ENCODE measurements around the gene SGK2.
"Not testable (repeated sequence)": the region's sequence is repeated elsewhere in the genome, so short reads cannot be mapped to it uniquely, and the experiment has no call there.

SGK2 gene

DNA sequence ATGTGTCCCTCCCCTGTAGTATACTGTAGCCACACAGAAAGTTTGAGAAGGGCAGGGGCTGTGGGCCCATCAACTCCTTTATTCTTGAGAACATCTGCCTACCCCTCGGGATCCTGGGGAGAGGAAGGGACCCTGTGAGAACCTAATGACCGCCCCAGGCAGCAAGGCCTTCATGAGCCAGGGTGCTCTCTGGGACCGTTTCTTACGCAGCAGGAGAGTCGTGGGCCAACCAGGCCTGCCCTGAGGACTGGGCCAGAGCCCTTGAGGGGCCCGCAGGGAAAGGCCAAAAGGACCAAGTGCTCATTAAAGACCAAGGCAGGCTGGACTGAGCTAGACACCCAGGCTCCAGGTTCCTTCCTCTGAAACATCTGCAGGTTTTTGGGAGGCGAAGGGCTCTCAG is 5.2 kb downstream of the SGK2 start:
- no peak for DNase-seq (ENCODE audit: low spot score)

- no peak for DNase-seq (ENCODE audit: low spot score)
Observed at GRCh38 chr20:43564455-43564854, 5.6 kb downstream of the SGK2 start.

DNA sequence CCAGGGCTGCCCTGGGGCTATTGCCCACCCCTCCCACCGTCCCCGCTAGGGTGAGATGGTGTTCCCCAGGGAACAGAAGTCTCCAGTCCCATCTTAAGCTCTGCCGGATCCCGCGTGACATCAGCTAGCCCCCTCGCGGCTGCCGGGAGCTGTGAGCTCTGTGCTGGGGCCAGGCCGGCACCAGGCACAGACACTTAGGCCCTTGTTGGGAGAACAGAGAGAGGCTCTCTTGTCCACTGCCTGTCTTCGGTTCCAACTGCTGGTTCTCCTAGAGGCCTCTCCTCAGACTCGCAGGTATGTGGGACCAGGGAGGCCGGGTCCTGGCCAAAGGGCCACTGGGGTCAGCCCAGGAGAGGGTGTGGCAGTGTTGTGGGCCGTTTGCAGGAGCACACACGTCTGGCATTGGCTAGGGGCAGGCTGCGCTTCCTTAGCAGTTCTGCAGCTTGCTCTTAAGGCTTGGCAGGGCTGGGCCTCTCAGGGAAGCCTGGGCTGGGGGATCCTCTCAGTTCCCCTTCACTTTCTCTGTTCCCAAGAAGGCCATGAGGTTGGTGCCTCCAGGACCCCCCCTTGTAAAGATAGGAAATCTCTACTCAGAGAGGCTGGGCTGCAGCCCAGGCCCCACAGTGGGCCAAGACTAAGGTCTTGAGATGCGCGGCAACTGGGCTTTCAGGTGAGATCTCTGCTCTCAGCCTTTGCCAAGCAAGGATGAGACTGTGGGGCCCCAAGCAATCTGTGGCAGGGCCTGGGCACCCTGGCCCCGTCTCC is 6.3 kb downstream of the SGK2 start:
- DNase-seq (ENCODE audit: low spot score): no peak

GRCh38 chr20:43565758-43566104 is 6.9 kb downstream of the SGK2 start:
- no peak for DNase-seq (ENCODE audit: low spot score)

DNA sequence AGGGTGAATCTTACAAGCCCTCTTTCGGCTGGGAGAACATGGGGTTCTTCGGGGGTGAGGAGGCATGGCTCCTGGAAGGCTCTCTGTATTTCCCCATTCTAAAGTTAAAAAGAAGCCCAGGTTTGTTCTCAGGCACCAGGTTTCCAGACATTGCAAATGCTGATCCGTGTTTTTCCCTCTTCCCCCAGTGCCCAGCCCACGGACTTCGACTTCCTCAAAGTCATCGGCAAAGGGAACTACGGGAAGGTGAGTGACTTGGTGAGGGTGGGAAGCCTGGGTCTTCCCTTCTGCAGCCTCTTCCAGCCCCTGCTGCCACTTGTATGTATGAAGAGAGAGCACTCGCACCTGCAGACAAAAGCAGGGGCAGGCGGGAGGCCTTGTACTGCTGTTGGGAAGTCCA is 8.7 kb downstream of the SGK2 start:
- no peak for DNase-seq (ENCODE audit: low spot score)

- DNase-seq (ENCODE audit: low spot score): no peak
Observed at GRCh38 chr20:43568706-43569105, 9.9 kb downstream of the SGK2 start.

DNA sequence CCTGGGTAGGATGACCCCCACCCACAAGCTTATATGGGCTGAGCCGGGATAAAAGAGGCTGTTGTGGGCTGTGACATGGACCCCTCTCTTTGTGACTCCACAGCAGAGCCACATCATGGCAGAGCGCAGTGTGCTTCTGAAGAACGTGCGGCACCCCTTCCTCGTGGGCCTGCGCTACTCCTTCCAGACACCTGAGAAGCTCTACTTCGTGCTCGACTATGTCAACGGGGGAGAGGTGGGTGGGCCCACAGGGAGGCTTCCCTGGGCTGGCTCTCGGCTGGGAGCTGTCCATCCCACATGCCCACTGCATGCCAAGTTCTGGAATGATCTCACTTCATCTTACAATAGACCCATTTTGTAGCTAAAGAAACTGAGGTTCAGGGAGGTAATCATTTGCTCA is 10.5 kb downstream of the SGK2 start:
- no peak for DNase-seq (ENCODE audit: low spot score)

DNA sequence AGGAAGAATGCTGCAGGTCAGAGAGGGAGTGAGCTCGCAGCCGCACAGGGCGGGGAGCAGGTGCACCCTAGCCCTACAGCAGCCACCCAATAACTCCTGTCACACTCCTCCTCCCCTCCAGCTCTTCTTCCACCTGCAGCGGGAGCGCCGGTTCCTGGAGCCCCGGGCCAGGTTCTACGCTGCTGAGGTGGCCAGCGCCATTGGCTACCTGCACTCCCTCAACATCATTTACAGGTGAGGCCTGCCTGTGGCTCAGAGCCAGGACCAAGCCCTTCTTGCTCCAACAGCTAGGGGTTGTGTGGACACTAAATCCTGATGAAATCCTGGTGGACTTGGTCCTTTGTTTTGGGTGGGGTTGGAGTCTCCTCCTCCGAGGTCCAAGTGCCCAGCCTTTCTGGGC is 11.7 kb downstream of the SGK2 start:
- DNase-seq (ENCODE audit: low spot score): no peak

DNA sequence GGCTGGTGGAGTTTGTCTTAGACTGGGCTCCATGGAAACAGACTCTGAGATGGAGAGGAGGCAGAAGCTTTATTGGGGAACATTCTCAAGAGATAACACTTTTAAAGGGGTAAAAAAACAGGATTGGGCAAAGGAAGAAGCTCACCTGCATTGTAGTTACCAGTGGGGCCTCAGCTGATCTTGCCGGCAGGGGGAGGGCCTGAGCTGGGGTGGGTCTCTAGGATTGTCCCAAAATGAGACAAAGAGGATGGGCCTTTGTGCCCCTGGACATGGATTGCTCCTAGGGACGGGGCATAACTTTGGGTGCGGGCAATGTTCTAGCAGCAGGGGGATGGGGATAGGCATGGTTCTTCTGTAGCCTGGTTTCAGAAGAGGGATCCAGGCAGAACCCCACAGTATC is 12.5 kb downstream of the SGK2 start:
- DNase-seq (ENCODE audit: low spot score): no peak

DNA sequence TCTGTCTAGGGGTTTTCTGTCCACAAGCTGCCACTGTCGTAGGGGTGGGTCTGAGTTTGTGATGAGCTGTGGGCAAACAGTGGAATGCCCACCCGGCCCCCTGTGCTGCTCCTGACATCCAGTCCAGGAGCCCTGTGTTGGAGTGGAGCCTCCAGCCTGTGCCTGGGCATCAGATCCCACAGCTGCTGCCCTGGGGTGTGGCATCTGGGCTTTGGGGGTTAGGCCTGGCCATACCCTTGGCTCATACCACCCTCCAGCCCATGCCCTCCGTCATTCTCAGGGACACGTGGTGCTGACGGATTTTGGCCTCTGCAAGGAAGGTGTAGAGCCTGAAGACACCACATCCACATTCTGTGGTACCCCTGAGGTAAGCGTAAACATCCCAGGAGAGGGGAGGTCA is 12.9 kb downstream of the SGK2 start:
- DNase-seq (ENCODE audit: low spot score): no peak

- no peak for DNase-seq (ENCODE audit: low spot score)
Observed at GRCh38 chr20:43572891-43573290, 14.1 kb downstream of the SGK2 start.

- DNase-seq (ENCODE audit: low spot score): no peak
Observed at GRCh38 chr20:43576108-43576507, 17.3 kb downstream of the SGK2 start.

DNA sequence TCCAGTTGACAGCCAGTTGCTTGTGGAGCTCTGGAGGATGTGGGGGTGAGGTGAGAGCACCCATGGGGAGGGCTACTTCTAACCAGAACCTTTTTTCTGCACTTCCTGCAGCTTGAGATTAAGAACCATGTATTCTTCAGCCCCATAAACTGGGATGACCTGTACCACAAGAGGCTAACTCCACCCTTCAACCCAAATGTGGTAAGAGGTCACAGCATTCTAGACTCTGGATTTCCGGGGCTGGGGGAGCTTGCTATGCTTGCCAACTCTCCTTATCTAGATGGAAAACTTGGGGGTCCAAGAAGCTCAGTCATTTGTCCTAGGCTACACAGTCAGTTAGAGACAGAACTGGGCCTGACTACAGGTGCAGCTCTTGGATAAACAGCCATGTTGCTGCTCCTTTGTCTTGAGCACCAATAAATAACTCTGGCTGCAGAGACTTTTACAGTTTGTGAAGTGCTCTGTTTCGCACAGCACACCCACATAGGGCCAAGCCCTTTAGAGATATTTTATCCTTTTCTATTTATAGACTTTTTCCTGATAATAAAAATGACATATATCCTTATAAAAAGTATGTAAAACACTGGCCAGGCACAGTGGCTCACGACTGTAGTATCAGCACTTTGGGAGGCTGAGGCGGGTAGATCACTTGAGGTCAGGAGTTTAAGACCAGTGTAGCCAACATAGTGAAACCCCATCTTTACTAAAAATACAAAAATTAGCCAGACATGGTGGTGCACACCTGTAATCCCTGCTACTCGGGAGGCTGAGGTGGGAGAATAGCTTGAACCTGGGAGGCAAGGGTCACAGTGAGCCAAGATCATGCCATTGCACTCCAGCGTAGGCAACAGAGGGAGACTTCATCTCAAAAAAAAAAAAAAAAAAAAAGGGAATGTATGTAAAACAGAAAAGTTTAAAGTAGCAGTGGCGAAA is 21.3 kb downstream of the SGK2 start:
- no peak for DNase-seq (ENCODE audit: low spot score)

- DNase-seq (ENCODE audit: low spot score): no peak
Observed at GRCh38 chr20:43583133-43583864, 24.5 kb downstream of the SGK2 start.

- DNase-seq (ENCODE audit: low spot score): peak; percentile 54
Observed at GRCh38 chr20:43583982-43584432, 25.2 kb downstream of the SGK2 start.

- no peak for DNase-seq (ENCODE audit: low spot score)
Observed at GRCh38 chr20:43584448-43585136, 25.8 kb downstream of the SGK2 start.

GRCh38 chr20:43586641-43587040 is 27.8 kb downstream of the SGK2 start:
- no peak for DNase-seq (ENCODE audit: low spot score)

DNA sequence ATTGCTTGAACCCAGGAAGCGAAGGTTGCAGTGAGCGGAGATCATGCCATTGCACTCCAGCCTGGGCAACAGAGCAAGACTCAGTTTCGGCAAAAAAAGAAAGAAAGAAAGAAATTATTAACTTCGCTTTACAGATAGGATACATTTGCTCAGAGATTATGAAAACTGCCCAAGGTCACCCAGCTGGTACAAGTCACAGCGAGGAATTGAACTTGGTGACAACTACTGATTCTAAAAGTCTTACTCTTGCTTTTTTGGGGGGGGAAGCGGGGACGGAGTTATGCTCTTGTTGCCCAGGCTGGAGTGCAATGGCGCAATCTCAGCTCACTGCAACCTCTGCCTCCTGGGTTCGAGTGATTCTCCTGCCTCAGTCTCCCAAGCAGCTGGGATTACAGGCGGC is 29.7 kb downstream of the SGK2 start:
- not testable (repeated sequence) for DNase-seq (ENCODE audit: low spot score)

DNA sequence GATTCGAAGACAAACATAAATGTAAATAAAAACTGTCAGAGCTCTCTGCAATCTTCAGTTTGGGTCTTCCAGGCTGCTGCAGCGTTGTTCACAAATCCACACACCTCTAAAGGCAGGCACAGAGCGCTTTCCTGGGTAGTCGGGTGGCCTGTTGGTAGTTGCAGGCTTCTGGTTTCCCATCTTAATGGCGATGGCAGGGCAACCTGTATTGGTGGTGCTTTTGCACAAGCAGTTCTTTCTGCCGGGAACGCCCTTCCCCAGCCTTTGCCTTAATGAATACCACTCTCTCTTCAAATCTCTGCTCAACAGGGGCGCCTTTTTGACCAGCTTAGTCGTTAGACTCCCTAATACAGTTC is 31.2 kb downstream of the SGK2 start:
- DNase-seq (ENCODE audit: low spot score): peak; percentile 51

GRCh38 chr20:43590392-43591303 is 31.8 kb downstream of the SGK2 start, which contains the start of gene IFT52:
TSS of gene IFT52 (plus strand) at chr20:43590937. CDS start at chr20:43594699, 3,762 bp downstream.
- peak; percentile 97 for DNase-seq (ENCODE audit: low spot score)

DNA sequence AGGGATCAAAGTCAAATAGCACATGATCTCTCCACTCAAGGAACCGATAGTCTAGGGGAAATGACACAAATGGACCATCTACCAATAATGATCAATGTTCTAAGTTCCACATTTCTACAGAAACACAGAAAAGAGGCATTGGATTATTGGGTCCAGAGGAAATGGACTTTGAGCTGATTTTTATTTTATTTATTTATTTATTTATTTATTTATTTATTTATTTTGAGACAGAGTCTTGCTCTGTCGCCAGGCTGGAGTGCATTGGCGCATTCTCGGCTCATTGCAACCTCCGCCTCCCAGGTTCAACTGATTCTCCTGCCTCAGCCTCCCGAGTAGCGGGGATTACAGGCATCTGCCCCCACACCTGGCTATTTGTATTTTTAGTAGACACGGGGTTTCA is 43.1 kb downstream of the SGK2 start:
- not testable (repeated sequence) for DNase-seq (ENCODE audit: low spot score)
